Activated naive CD8-positive, alpha-beta T cell treated with anti-CD3 and anti-CD28 coated beads, Interleukin-2, amount 50 U/mL, for 16 hours (primary cell): ENCODE results near the gene GALE.
A peak's percentile ranks its signal among the peaks of the same experiment; 100 is the strongest.
"Not testable (repeated sequence)": the region's sequence is repeated elsewhere in the genome, so short reads cannot be mapped to it uniquely, and the experiment has no call there.

Experiments used
- DNase-seq: peaks from one replicate; pipeline ENCODE4 v3.0.0-alpha.2; 2020; ENCODE audit warnings: low read depth, low spot score

GALE gene

GRCh38 chr1:23800400-23801337 lies at the start of gene GALE:
Gene GALE (minus strand): TSS chr1:23800754. CDS start chr1:23799007, 1,747 bp downstream.
- DNase-seq, result peak; percentile 98

- no peak for DNase-seq
Observed at GRCh38 chr1:23848673-23849616, 48.4 kb upstream of the GALE start.

GRCh38 chr1:23847482-23848095 lies 47.0 kb upstream of the GALE start:
- DNase-seq, result not testable (repeated sequence)

- DNase-seq, result no peak
Observed at GRCh38 chr1:23845163-23845562, 44.6 kb upstream of the GALE start.

GRCh38 chr1:23843644-23844043 lies 43.1 kb upstream of the GALE start:
- no peak for DNase-seq

GRCh38 chr1:23838401-23838866 lies 37.9 kb upstream of the GALE start:
- peak; percentile 63 for DNase-seq

GRCh38 chr1:23837908-23838307 lies 37.4 kb upstream of the GALE start:
- DNase-seq, result no peak

GRCh38 chr1:23836037-23836436 lies 35.5 kb upstream of the GALE start:
- DNase-seq, result no peak

GRCh38 chr1:23834156-23834555 lies 33.6 kb upstream of the GALE start:
- not testable (repeated sequence) for DNase-seq

GRCh38 chr1:23827717-23828116 lies 27.2 kb upstream of the GALE start:
- no peak for DNase-seq

- DNase-seq, result not testable (repeated sequence)
Observed at GRCh38 chr1:23826590-23826989, 26.0 kb upstream of the GALE start.

GRCh38 chr1:23825762-23826522 lies 25.4 kb upstream of the GALE start:
- no peak for DNase-seq

- DNase-seq, result peak; percentile 76
Observed at GRCh38 chr1:23825076-23825761, 24.7 kb upstream of the GALE start, which contains the start of gene HMGCL. Gene HMGCL (minus strand): TSS chr1:23825429. CDS start chr1:23825415, 14 bp downstream.

GRCh38 chr1:23824711-23825075 lies 24.1 kb upstream of the GALE start:
- no peak for DNase-seq

- no peak for DNase-seq
Observed at GRCh38 chr1:23823767-23824166, 23.2 kb upstream of the GALE start.

GRCh38 chr1:23817633-23818032 lies 17.1 kb upstream of the GALE start:
- DNase-seq, result no peak

GRCh38 chr1:23816906-23817305 lies 16.4 kb upstream of the GALE start:
- DNase-seq, result no peak

GRCh38 chr1:23816361-23816760 lies 15.8 kb upstream of the GALE start:
- DNase-seq, result no peak

- DNase-seq, result no peak
Observed at GRCh38 chr1:23814016-23814415, 13.5 kb upstream of the GALE start.
